ENCODE data around the gene BTF3L4.
A peak's percentile ranks its signal among the peaks of the same experiment; 100 is the strongest.
"Not testable (repeated sequence)": the region's sequence is repeated elsewhere in the genome, so short reads cannot be mapped to it uniquely, and the experiment has no call there.

Gene BTF3L4

DNA sequence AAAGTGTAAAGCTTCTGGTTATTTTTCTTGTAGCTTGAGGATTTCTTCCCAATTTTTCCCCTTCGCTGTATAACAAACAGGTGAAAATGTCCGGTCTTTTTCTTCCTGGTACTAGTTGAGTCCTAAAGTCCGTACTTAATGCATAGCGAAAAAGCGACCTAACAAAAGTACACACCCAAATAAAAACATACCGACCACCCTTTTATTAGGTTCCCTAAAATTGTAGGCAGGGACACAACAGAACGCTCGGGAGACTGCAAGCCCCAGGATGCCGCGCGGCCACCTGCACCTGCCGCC lies 281 bp upstream of the BTF3L4 start:
- no peak for DNase-seq

DNA sequence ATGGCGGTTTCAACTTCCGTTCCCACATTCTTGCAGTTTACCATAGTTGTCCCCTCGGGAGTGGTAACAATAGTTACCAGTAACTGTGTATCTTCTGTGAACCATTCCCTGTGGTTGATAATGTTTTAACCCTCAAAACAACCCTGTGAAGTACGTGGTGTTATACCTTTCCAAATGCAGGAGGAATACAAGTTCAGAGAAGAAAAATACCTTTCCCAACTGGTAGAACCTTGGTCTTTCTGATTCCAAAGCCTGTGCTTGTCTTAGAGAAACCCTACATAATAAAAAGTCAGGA lies 789 bp downstream of the BTF3L4 start:
- no peak for DNase-seq

DNA sequence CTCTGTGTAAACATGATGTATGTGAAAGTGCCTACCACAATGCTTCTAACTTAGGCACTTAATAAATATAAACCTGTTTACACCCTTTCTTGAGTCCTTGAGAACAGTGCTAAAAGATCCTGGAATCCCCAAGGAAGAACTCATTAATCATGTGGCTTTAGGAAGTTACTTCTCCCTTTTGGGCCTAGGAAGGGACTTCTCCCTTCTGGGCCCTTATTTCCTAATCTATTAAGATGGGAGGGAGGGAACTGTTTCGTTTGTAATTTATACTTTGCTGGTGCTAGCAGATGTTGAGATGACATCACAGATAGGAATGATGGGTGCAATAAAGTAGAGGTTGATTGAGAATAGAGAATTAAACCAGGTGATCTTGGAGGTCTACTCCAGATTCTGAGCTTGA lies 1.2 kb downstream of the BTF3L4 start:
- no peak for DNase-seq

DNA sequence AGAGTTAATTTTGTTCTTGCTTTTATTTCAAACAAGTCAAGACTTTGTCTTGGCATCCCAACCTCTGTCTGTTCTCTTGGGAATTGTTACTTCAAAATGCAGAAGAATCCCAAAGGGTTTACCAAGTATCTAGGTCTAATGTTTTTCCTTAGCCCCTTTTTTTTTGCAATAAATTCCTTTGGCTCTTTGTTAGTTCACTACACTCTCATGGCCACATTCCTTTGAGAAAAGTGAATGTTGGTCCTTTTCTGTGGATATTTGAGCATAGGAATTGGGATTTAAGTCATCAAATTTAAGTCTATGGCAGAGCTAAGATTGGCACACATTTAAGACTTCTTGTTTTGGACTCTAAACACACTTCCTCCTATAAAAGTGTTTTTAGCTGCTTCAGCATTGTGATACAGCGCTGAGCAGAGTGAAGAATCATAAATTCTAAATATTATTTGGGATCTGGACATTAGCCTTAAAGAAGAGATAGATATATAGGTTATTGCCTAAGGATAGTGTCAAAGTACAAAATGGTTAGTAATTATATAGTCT lies 1.9 kb downstream of the BTF3L4 start:
- no peak for DNase-seq

DNA sequence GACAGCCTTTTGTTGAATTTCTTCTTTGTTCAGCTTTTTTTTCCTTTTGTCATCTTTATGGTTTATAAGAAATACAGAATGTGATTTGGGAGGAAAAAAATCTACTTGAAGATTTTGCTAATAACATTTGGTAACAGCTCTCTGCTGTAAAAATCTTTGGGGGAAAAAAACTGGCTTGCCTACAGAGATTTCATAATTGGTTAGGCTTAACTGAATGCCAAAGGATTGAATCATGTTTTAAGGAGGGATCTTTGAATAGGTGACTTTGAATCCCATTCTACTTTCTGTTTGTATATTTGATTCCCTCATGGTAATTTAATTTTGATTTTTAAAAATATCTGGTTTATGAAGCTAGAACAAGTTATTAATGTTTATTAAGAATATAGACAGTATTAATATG lies 3.2 kb downstream of the BTF3L4 start:
- DNase-seq = no peak

DNA sequence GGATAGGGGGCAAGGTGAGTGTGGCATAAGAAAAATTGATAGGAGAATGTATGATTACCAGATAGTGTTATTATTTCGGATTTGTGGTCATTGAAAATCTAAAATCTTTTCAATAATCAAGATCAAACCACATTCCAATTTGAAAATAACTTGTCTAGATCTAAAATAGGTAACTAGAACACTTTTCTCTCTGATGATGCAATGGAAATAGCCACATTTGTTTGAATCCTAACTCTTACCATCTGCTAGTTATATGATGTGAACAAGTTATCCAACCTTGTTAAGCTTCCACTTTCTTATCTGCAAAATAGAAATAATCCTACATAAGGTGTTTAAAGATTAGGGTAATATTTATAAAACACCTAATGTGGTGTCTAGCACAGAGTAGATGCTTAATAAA lies 3.8 kb downstream of the BTF3L4 start:
- no peak for DNase-seq

DNA sequence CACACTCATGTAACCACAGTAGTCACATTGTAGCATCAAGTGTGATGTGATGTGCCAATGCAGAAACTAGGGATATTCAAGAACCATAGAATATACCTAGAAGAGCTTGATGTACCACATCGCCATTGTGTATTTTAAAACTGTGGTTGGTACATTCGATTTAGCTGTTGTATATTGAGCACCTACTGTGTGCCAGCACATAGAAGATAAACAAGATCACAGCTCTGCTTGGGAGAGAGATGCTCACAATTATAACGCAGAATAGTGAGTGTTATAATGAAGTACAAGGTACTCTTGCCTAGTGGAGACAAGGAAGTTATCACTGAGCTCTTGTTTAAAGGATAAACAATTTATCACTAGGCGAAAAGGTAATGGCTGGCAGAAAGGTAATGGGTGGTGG lies 4.7 kb downstream of the BTF3L4 start:
- no peak for DNase-seq

DNA sequence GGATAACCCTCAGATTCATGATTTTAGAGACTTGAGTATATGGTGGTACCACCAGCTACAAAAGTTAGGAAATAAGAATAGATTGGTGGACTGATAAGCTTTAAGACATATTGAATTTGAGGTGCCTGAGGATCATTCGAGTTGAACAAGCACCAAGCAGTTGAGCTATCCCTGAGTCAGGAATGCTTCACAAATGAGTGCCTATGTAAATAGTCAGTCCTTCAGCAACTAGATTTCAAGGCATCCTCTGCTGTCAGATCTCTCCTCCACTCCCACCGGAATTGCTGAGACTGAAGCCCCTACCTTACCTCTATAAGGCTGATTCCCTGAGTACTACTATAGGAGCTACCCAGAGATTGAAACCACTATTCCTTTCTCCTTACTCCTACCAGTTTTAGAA lies 7.1 kb downstream of the BTF3L4 start:
- no peak for DNase-seq

DNA sequence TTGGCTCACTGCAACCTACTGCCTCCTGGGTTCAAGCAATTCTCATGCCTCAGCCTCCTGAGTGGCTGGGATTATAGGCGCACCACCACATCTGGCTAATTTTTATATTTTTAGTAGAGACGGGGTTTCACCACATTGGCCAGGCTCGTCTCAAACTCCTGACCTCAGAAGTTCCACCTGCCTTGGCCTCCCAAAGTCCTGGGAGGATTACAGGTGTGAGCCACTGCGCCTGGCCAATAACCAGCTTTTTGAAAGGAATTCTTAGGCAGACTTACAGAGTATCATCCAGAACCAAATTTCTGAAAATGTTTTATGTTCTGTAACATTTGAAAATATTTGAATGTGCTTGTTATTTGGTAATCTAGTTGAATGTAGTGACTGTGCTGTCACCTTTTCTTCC lies 14.6 kb downstream of the BTF3L4 start:
- no peak for DNase-seq

DNA sequence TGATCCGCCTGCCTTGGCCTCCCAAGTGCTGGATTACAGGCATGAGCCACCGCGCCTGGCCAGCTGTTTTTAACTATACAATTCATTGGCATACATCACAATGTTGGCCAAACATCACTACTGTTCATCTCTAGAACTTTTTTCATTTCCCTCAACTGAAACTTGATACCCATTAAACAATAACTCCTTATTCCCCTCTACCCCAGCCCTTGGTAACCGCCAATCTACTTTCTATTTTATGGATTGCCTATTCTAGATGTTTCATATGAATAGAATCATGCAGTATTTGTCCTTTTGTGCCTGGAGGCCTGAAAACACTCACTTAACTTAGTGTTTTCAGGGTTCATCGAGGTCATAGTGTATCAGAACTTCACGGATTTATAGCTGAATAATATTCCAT lies 16.2 kb downstream of the BTF3L4 start:
- DNase-seq = no peak

DNA sequence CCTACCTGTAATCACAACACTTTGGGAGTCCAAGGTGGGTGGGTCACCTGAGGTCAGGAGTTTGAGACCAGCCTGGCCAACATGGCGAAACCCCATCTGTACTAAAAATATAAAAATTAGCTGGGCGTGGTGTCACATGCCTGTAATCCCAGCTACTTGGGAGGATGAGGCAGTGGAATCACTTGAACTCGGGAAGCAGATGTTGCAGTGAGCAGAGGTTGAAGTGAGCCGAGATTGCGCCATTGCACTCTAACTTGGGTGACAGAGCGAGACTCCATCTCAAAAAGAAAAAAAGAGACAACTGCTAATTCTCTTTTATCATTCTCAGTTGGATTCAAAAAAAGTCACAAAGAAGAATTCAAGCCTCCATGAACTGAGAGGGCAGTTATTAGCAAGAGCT lies 21.2 kb downstream of the BTF3L4 start:
- DNase-seq = not testable (repeated sequence)

DNA sequence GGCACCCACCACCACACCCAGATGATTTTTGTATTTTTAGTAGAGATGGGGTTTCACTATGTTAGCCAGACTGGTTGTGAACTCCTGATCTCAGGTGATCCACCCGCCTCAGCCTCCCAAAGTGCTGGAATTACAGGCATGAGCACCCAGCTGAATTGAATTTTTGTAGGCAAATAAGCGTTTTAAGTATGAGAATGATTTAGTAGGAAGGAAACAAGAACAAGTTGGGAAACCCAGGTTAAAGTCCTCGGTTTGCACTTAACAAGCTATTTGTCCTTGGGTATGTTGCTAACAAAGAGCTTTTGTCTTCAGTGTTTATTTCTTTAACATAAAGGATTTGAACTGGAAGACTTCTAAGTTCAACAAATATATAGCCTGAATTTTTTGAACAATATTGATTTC lies 23.9 kb downstream of the BTF3L4 start:
- DNase-seq = no peak

DNA sequence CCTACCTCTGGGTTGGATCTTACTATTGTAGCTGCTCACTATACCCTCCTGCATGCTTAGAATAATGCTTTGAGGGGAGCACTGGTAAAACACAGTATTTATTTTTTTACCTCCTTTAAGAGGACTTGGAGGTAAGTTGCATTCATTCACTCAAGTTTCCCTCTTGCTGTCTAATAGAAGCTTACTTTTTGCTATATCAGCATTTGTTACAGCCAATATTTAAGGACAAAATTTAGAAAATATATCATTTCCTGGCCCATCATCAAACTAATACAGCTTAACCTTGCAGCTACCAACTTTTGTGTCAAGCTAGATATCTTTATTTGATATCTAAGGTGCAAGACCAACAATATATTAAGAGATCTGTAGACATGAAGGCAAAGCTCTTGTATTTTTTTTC lies 31.8 kb downstream of the BTF3L4 start:
- not testable (repeated sequence) for DNase-seq

DNA sequence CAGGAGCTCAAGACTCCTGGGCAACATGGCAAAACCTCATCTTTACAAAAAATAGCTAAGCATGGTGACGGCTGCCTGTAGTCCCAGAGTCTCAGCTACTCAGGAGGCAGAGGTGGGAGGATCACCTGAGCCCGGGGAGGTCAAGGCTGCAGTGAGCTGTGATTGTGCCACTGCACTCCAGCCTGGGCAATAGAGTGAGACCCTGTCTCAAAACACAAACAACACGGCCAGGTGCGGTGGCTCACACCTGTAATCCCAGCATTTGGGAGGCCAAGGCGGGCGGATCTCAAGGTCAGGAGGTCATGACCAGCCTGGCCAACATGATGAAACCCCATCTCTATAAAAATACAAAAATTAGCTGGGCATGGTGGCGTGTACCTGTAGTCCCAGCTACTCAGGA lies 38.2 kb downstream of the BTF3L4 start:
- not testable (repeated sequence) for DNase-seq

DNA sequence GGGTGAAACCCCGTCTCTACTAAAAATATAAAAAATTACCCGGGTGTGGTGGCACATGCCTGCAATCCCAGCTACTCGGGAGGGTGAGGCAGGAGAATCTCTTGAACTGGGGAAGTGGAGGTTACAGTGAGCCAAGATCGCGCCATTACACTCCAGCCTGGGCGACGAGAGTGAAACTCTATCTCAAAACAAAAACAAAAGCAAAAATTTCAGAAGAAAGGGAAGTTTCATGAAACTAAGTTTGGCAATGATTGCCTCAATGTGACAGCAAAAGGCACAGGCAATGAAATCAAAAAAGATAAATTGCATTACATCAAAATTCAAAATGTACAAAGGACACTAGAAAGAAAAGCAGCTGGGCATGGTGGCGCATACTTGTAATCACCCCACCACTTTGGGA lies 40.1 kb downstream of the BTF3L4 start:
- DNase-seq = no peak

DNA sequence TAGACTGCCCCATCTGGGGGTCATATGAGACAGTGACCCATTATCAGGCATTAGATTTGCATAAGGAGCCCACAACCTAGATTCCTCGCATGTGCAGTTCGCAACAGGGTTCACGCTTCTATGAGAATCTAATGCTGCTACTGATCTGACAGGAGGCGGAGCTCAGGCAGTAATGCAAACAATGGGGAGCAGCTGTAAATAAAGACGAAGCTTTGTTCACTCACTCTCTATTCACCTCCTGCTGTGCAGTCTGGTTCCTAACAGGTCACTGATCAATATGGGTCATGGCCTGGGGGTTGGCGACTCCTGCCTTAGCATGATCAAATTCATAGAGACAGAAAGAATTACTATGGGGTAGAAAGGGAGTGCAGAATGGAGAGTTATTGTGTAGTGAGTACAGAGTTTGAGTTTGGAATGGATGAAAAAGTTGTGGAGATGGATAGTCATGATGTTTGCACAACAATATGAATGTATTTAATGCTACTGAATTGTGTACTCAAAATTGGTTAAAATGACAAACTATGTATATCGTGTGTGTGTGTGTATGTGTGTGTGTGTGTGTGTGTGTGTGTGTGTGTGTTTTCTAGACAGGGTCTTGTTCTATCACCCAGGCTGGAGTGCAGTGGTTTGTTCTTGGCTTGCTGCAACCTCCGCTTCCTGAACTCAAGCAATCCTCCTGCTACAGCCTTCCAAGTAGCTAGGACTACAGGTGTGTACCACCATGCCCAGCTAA lies 42.2 kb downstream of the BTF3L4 start:
- peak; percentile 19 for DNase-seq

DNA sequence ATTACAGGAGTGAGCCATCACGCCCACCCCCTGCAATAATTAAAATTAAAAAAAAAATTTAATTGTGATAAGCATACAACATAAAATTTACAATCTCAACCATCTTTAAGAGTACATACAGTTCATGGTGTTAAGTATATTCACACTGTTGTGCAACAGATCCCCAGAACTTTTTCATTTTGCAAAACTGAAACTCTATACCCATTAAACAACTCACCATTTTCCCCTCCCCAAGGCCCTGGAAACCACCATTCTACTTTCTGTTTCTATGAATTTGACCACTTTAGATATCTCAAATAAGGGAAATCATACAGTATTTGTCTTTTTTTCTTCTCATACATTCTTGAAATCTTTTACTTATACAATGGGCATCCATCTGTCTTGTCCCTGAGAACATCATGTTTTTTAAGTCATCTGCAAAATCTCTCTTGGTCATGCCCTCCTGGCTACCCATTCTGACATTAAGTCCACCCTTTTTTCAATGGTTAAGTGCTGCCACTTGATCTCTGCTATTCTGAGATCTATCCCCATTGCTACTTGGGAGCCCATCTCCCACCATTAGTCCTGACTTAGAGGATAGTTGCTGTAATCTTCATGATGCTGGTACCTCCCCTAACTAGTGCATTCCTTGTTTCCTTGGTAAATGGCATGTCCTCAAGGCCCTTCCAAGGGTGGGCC lies 46.4 kb downstream of the BTF3L4 start:
- no peak for DNase-seq

DNA sequence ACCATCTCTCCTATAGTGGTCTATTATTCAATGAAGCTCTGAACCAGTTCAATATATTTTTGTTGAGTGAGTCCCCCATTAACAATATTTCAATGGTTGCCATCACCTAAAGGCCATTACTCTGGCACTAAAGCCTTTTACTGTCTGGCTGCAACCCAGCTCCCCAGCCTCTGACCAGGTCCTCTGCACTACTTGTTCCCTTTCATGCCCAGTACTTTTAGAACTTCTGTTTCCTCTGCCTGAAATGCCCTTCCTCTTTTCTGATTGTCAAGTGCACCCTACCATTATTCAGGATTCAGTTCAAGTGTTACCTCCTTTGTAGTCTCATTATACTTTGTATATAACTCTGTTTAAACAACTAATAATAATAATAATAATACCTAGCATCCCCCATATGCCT lies 55.4 kb downstream of the BTF3L4 start:
- no peak for DNase-seq

DNA sequence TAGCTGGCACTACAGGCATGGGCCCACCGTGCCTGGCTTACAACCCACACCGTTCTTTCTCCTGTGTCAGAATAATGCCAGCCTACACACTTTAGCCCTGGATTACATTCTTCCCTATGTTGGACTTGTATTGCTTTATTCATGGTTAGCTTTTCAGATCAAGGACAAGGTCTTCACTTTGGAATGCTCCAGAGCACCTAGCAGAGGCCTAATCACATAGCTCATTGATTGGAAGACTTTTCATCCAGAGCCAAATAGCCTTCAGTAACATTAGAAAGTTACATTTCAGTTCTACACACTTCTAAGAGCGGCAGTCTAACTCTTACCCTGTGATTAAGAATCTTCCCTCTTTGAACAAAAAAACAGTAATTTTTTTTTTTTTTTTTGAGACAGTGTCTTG lies 56.4 kb downstream of the BTF3L4 start:
- DNase-seq = no peak

DNA sequence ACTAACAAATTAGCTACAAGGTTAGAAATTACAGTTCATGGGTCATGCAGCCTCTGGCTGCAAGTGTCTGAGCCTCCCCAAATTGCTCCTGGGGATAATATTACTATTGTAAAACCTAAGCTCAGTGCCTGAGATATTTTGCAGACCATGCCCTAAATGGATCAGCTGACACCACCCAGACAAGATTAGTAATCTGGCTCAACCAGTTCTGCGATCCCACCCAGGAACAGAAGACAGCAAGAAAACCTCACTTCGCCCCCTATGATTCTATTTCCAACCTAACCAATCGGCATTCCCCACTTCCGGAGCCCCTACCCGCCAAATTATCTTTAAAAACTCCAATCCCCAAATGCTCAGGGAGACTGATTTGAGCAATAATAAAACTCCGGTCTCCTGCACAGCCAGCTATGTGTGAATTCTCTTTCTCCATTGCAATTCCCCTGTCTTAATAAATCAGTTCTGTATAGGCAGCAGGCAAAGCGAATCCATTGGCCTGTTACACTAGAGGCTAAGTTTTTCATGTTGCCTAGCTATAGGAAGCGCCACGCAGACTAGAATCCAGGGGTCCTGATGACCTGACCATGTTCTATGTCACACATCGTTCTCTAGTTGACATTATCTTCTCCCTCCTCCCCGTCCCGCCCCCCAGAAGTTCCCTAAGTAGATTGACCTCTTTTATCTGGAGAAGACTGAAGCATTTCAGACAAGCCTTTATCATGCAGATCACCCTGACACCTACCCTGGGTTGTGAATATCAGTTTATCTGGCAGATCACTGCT lies 63.4 kb downstream of the BTF3L4 start:
- DNase-seq = no peak

DNA sequence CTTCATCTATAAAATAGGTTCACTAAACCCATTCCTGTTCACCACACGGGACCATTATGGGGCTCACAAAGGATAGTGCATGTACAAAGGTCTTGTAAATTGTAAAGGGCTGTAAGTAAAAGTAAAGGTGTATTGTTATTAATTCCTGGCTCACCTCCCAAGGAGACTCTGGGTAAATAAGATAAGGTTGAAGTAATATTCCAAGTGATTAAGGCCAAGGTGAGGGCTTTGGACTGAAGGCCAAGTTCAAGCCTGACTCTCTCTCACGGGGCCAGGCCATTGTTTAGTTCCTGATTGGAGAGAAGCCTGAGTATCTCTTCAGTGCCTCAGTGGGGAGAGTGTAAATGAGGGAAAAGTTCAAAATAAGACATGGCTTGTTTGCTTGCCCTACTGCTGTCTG lies 66.3 kb downstream of the BTF3L4 start:
- no peak for DNase-seq

DNA sequence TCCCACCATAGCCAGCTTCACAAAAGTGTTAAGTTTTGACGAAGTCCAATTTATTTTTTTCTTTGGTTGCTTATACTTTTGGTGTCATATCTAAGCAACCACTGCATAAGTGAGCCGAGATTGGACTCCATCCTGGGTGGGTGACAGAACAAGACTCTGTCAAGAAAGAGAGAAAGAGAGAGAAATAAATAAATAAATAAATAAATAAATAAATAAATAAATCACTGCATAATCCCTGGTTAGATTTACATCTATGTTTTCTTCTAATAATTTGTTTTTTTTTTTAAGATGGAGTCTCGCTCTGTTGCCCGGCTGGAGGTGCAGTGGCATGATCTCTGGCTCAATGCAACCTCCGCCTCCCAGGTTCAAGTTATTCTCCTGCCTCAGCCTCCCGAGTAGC lies 67.5 kb downstream of the BTF3L4 start:
- DNase-seq = no peak

DNA sequence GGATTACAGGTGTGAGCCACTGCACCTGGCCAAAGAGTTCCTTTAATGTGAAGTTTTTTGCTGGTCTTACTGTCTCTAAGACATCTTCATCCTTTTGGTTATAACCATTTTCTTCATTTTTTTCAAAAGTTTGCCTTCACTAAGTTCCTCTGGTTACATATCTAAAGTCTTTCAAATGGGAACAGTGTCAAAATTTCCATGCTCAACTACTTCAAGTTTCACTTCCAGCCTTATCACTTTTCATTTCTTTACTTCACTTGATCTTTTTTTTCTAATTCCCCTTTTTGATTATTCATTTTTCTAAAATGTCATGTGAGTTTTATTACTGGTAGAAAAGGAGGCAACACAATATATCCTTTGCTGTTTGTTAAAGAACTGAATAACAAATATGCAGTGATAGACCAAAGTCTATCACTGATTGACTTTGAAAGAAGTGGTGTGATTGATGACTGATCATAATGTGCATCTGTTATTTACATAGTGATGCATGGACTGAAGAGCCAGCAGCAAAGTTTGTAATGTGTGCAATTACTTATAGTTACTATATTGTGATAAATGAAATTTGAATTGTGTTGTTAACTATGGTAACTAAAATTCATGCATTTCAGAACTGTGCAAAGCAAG lies 69.8 kb downstream of the BTF3L4 start:
- DNase-seq = no peak

All from NCI-H2107 (cell line).